Activated B cell treated with CpG ODN at 0.5 μM for 24 hours (primary cell): ENCODE data around the gene IRAK1. TPM values are rescaled to one million over a fixed set of nuclear protein-coding genes. Genes with fewer than 3 reads are reported as not detected.
A peak's percentile ranks its signal among the peaks of the same experiment; 100 is the strongest.

Experiments used
- ATAC-seq: fragments of 200-7000 bp; cut with Tn5 transposase; one replicate; pipeline ENCODE4 v1.10.0; 2021; ENCODE audit warnings: low read depth, mild to moderate bottlenecking, moderate library complexity
- CTCF ChIA-PET: fragments of 350-600 bp; sonication (Branson Sonifier 250); formaldehyde crosslinking; loops from one replicate; lab custom pipeline; 2021; ENCODE audit warnings: antibody characterized with exemption; lab: Charles Lee
- POLR2A ChIA-PET: fragments of 350-600 bp; sonication (Branson Sonifier 250); formaldehyde crosslinking; loops from one replicate; lab custom pipeline; 2021; ENCODE audit warnings: antibody characterized with exemption; lab: Charles Lee
- DNase-seq: peaks from one replicate; pipeline ENCODE4 v3.0.0; 2022
- H3K27ac Mint-ChIP-seq: one replicate; pipeline ENCODE4 v1.8.0; 2020; ENCODE audit warnings: mixed read lengths
- H3K27me3 Mint-ChIP-seq: one replicate; pipeline ENCODE4 v1.8.0; 2021; ENCODE audit warnings: mixed read lengths
- H3K36me3 Mint-ChIP-seq: one replicate; pipeline ENCODE4 v1.8.0; 2021; ENCODE audit warnings: low read depth, mixed read lengths
- H3K4me1 Mint-ChIP-seq: one replicate; pipeline ENCODE4 v1.8.0; 2021; ENCODE audit warnings: mixed read lengths
- H3K4me3 Mint-ChIP-seq: one replicate; pipeline ENCODE4 v1.8.0; 2020; ENCODE audit warnings: mild to moderate bottlenecking, mixed read lengths
- H3K9me3 Mint-ChIP-seq: one replicate; pipeline ENCODE4 v1.8.0; 2020; ENCODE audit warnings: mixed read lengths
- CTCF ChIP-seq: fragments of 200-600 bp; IDR thresholded peaks from one replicate; pipeline ENCODE4 v1.8.0; 2022; ENCODE audit warnings: antibody characterized with exemption, mild to moderate bottlenecking
- intact Hi-C: fragments of 100-400 bp; cut with micrococcal nuclease; formaldehyde crosslinking; loops from one replicate; pipeline ENCODE4 v1.15.1; 2024
- total RNA-seq: library from RNA; stranded (reverse); gene quantifications from 2 replicates; pipeline ENCODE4 v1.2.3, GENCODE V29; 2022

Gene IRAK1
- total RNA-seq, 1 donor from 2014 or later, result 146 TPM

- ATAC-seq, result no peak
Observed at GRCh38 chrX:154025230-154025629, 5.5 kb upstream of the IRAK1 start.

GRCh38 chrX:154024271-154024670, 4.6 kb upstream of the IRAK1 start:
- TF ChIP-seq CTCF, result no peak
- ChIA-PET POLR2A (no interaction called here), CTCF (no interaction called here)
- Mint-ChIP-seq H3K4me3 (no peak overlapping the region), H3K27me3 (no peaks in the 10 kb centered on the region), H3K4me1 (peaks cover 12% of the 10 kb centered on the region), H3K27ac (no peak overlapping the region), H3K36me3 (peaks cover 24% of the 10 kb centered on the region), H3K9me3 (no peaks in the 10 kb centered on the region)
- intact Hi-C loops, result no loop called here
- DNase-seq (no peak), ATAC-seq (no peak)

More at GRCh38 chrX:154025230-154025629, 5.5 kb upstream of the IRAK1 start:
- ChIA-PET CTCF (no interaction called here), POLR2A (no interaction called here)
- Mint-ChIP-seq H3K27me3 (no peaks in the 10 kb centered on the region), H3K9me3 (no peaks in the 10 kb centered on the region), H3K4me3 (no peak overlapping the region), H3K27ac (no peak overlapping the region), H3K4me1 (peaks cover 11% of the 10 kb centered on the region), H3K36me3 (peaks cover 31% of the 10 kb centered on the region)
- no peak for TF ChIP-seq CTCF
- intact Hi-C loops, result no loop called here
- DNase-seq, result no peak

- no peaks in the 10 kb centered on the region for H3K27me3 Mint-ChIP-seq
- ATAC-seq (no peak), DNase-seq (no peak)
- CTCF ChIA-PET, result no interaction called here
- no peak overlapping the region for H3K4me3 Mint-ChIP-seq
- peak overlapping the region; percentile 35 for H3K27ac Mint-ChIP-seq
- no peak for TF ChIP-seq CTCF
- intact Hi-C loops, result no loop called here
- H3K36me3 Mint-ChIP-seq, result peaks cover 17% of the 10 kb centered on the region
- POLR2A ChIA-PET, result interaction anchor here (0.5 kb wide), 1 partner anchor 22 kb away, joined by 9 read pairs; no protein-coding TSS in a partner anchor
- H3K9me3 Mint-ChIP-seq, result no peaks in the 10 kb centered on the region
- H3K4me1 Mint-ChIP-seq, result peaks cover 13% of the 10 kb centered on the region
Observed at GRCh38 chrX:154023276-154024000, 3.7 kb upstream of the IRAK1 start.

GRCh38 chrX:154022108-154022507, 2.4 kb upstream of the IRAK1 start:
- Mint-ChIP-seq H3K9me3 (no peaks in the 10 kb centered on the region), H3K27me3 (no peaks in the 10 kb centered on the region), H3K27ac (no peak overlapping the region), H3K36me3 (peaks cover 10% of the 10 kb centered on the region), H3K4me1 (peaks cover 19% of the 10 kb centered on the region), H3K4me3 (no peak overlapping the region)
- POLR2A ChIA-PET, result interaction anchor here (1.1 kb wide), 1 partner anchor 50 kb away, joined by 4 read pairs; the partner anchor contains the start of gene HCFC1
- intact Hi-C loops, result no loop called here
- TF ChIP-seq CTCF, result no peak
- CTCF ChIA-PET, result no interaction called here
- ATAC-seq (no peak), DNase-seq (no peak)

GRCh38 chrX:154021131-154021611, 1.5 kb upstream of the IRAK1 start:
- Mint-ChIP-seq H3K4me3 (no peak overlapping the region), H3K36me3 (peaks cover 14% of the 10 kb centered on the region), H3K27me3 (no peaks in the 10 kb centered on the region), H3K9me3 (no peaks in the 10 kb centered on the region), H3K27ac (no peak overlapping the region), H3K4me1 (peaks cover 19% of the 10 kb centered on the region)
- intact Hi-C loops, result loop anchor here (2.0 kb wide), 3 partner anchors 20 to 76 kb away; partner anchors contain the start of gene MECP2
- ChIA-PET POLR2A (interaction anchor here (0.9 to 3.9 kb wide), 5 partner anchors 11 to 52 kb away, joined by 3 to 36 read pairs (median 16); partner anchors contain the start of genes HCFC1 and TMEM187), CTCF (no interaction called here)
- ATAC-seq (no peak), DNase-seq (no peak)
- no peak for TF ChIP-seq CTCF
